Measurements from ENCODE around the gene RPS14. TPM values are rescaled to one million over a fixed set of nuclear protein-coding genes. Genes with fewer than 3 reads are reported as not detected.
A peak's percentile ranks its signal among the peaks of the same experiment; 100 is the strongest.

RPS14 gene
- total and polyA plus RNA-seq, 10 of the 15 experiments (the other 5 are each of a cell fraction or from before 2014, with no cell fraction given) = 2,295 to 4,047 (median 2,787) TPM

- H3K36me3 ChIP-seq (ENCODE audit: control insufficient read depth in 2 of 2, insufficient read depth in 2 of 2, low read length in 1 of 2) = peaks cover 53 to 57% of the 10 kb centered on the region in 2 experiments
- H3K4me2 ChIP-seq (ENCODE audit: control insufficient read depth, insufficient read depth) = no peak overlapping the region
- H3K27me3 ChIP-seq (replicated peaks in 1 of 2; ENCODE audit: control insufficient read depth in 2 of 2, insufficient read depth in 2 of 2, low read length in 1 of 2) = no peaks in the 10 kb centered on the region
- SMC1A ChIA-PET (ENCODE audit: uncharacterized antibody, unreplicated experiment) = no interaction called here
- no TSS peak for BruUV-seq (replicated peaks)
- intact Hi-C loops (cut with micrococcal nuclease; ENCODE audit: unreplicated experiment) = no loop called here
- peak; percentile 0; the same call in 2 of the 3 replicates for ATAC-seq
- DNase-seq (ENCODE audit: low read depth, low spot score) = no peak
- no peak for FAIRE-seq
- H3K4me1 ChIP-seq (ENCODE audit: control insufficient read depth, insufficient read depth, low read length) = peaks cover 10% of the 10 kb centered on the region
- H4K20me1 ChIP-seq (ENCODE audit: control insufficient read depth, insufficient read depth) = peaks cover 46% of the 10 kb centered on the region
- no peaks in the 10 kb centered on the region for H3K9me3 ChIP-seq (replicated peaks; ENCODE audit: control insufficient read depth, insufficient read depth, low read length)
- H3K27ac ChIP-seq (ENCODE audit: control insufficient read depth, insufficient read depth) = no peak overlapping the region
- CTCF ChIA-PET = interaction anchor here (1.3 to 14.0 kb wide), 2 partner anchors 33 to 48 kb away, joined by 3 to 274 read pairs; no protein-coding TSS in a partner anchor
- in situ Hi-C loops (cut with MboI) = no loop called here
- no peak overlapping the region for H3K4me3 ChIP-seq
- POLR2A ChIA-PET = interaction anchor here (0.6 to 4.8 kb wide), 5 partner anchors 8 to 919 kb away, joined by 3 to 38 read pairs (median 5); partner anchors contain the start of gene CD74
- H3K9ac ChIP-seq (ENCODE audit: control insufficient read depth, insufficient read depth, low read length) = no peak overlapping the region
- peaks cover 17% of the 10 kb centered on the region for H3K79me2 ChIP-seq (ENCODE audit: control insufficient read depth, insufficient read depth, low read length)
- RAD21 ChIA-PET (ENCODE audit: unreplicated experiment) = interaction anchor here (8.6 kb wide), 1 partner anchor 32 kb away, joined by 115 read pairs; no protein-coding TSS in a partner anchor
- 62% methylated on average over 4 of the region's 4 CpGs for WGBS (ENCODE audit: insufficient coverage, insufficient replicate concordance, low lambda C conversion rate, missing lambda C conversion rate)
- no peak overlapping the region for H2AFZ ChIP-seq (ENCODE audit: control insufficient read depth, low read depth, low read length)
- TF ChIP-seq CREM (IDR thresholded peaks at IDR 0.05; ENCODE audit: low read depth) = no peak
- no peak for TF ChIP-seq MTA2 (IDR thresholded peaks at IDR 0.05; ENCODE audit: low read depth)
- no peak for TF ChIP-seq REST (IDR thresholded peaks at IDR 0.05; ENCODE audit: low read depth, low read length)
- no peak for TF ChIP-seq ZNF592 (IDR thresholded peaks at IDR 0.05)
- no peak for TF ChIP-seq JUND (IDR thresholded peaks at IDR 0.05; ENCODE audit: low read depth, low read length)
- no peak for TF ChIP-seq NRF1 (conservative IDR thresholded peaks at IDR 0.05; ENCODE audit: low read depth, low read length)
- no peak for TF ChIP-seq STAT1 (conservative IDR thresholded peaks at IDR 0.05)
- TF ChIP-seq ZZZ3 (IDR thresholded peaks at IDR 0.05; ENCODE audit: control insufficient read depth, insufficient read length, low read depth) = no peak
- TF ChIP-seq RFX5 (IDR thresholded peaks at IDR 0.05; ENCODE audit: low read depth, low read length) = no peak
- no peak for TF ChIP-seq RB1 (IDR thresholded peaks at IDR 0.05; ENCODE audit: borderline replicate concordance)
- TF ChIP-seq MAX (IDR thresholded peaks at IDR 0.05; ENCODE audit: low read depth, low read length) = no peak
- TF ChIP-seq ASH2L (IDR thresholded peaks at IDR 0.05; ENCODE audit: borderline replicate concordance, low read depth) = no peak
- no peak for TF ChIP-seq GATAD2B (conservative IDR thresholded peaks at IDR 0.05; ENCODE audit: low read depth)
- TF ChIP-seq ZBED1 (IDR thresholded peaks at IDR 0.05; ENCODE audit: borderline replicate concordance) = peak; percentile 46; the same call in 1 of the 2 replicates
- no peak for TF ChIP-seq HSF1 (IDR thresholded peaks at IDR 0.05; ENCODE audit: low read depth, low read length)
These were observed 47.2 kb downstream of the RPS14 start for GRCh38 chr5:150402229-150402773.

Measured in GM12878 (cell line).